Ovary (tissue), 9 donors: ENCODE results near the gene COL13A1. TPM values are rescaled to one million over a fixed set of nuclear protein-coding genes. Genes with fewer than 3 reads are reported as not detected.

Experiments
- DNase-seq, 5 donors: peaks; one replicate each; pipeline ENCODE4 v3.0.0-alpha.2; 2019 to 2020
- H3K27ac ChIP-seq, 2 donors: fragments of 200-600 bp; one replicate each; pipeline versions ENCODE4 v1.5.1 to v1.8.0; 2019 to 2022
- H3K27me3 ChIP-seq: fragments of 200-600 bp; one replicate; pipeline ENCODE4 v1.8.0; 2022
- H3K36me3 ChIP-seq: fragments of 200-600 bp; sonication (generic); one replicate; pipeline ENCODE4 v1.5.1; 2019
- H3K4me1 ChIP-seq: one replicate; pipeline ENCODE4 v1.8.1; 2013; ENCODE audit warnings: mild to moderate bottlenecking, moderate library complexity; ENCODE audit not compliant: insufficient read depth
- H3K4me3 ChIP-seq: fragments of 200-600 bp; sonication (generic); one replicate; pipeline ENCODE4 v1.5.1; 2017
- H3K9me3 ChIP-seq, 2 donors: fragments of 200-600 bp in 1 of 2; sonication (generic) in 1 of 2; one replicate each; pipeline versions ENCODE4 v1.5.1 to v1.8.1; 2013 to 2019; ENCODE audit warnings: mild to moderate bottlenecking in 1 of 2, moderate library complexity in 1 of 2
- CTCF ChIP-seq, 3 donors: fragments of 450-650 bp in 2 of 3; fragments of 200-600 bp in 1 of 3; IDR thresholded peaks; one replicate each; pipeline versions ENCODE4 v1.5.1 to v1.8.0; 2016 to 2022; ENCODE audit warnings: antibody characterized with exemption in 3 of 3, mild to moderate bottlenecking in 1 of 3
- EP300 ChIP-seq: sonication (generic); formaldehyde crosslinking; IDR thresholded peaks from one replicate; pipeline ENCODE4 v1.6.1; 2017; ENCODE audit warnings: antibody characterized with exemption
- POLR2A ChIP-seq: fragments of 450-650 bp; IDR thresholded peaks from one replicate; pipeline ENCODE4 v1.6.1; 2017; ENCODE audit warnings: antibody characterized with exemption, mild to moderate bottlenecking, moderate library complexity
- WGBS, 3 donors: extraction: QIAGEN DNeasy Blood & Tissue Kit in 1 of 3; methylation state at CpG; one replicate each; pipeline versions ENCODE4 v1.1.5 to v1.1.7; 2013 to 2017; 5-methylcytosine and 5-hydroxymethylcytosine counted together
- intact Hi-C, 4 donors: fragments of 100-400 bp; cut with DNase I; formaldehyde crosslinking; loops; one replicate each; pipeline versions ENCODE4 v1.11.0 to v1.15.1; 2022 to 2023
- polyA plus RNA-seq, 2 donors: library from polyadenylated mRNA; stranded (reverse); fragments of 200-250 nt in 1 of 2; fragments of 350-450 nt in 1 of 2; fragmentation: Illumina TruSeq in 1 of 2; extraction: RNeasy Lipid Tissue Mini Kit (QIAGEN cat#74804) in 1 of 2; gene quantifications; one replicate each; pipeline ENCODE4 v1.2.3, GENCODE V29; 2013 to 2014
- total RNA-seq, 7 donors: library from RNA; depleted of rRNA in 2 of 7; stranded (reverse); fragments of >200 nt in 2 of 7; fragmentation: NEBNext Ultra II Directional in 3 of 7; extraction: Animal tissue kit (Norgen Biotek cat#: 25700) in 3 of 7; gene quantifications; one replicate each; pipeline versions ENCODE4 v1.1.0 to v1.2.4, GENCODE V29; 2016 to 2023
- donor health status: DM: no; HTN: no; CAD: no; lungs with moderate emphysema.
- donor health status: DM: no; HTN: no; CAD: no.
- donor health status: Bipolar disorder and iron deficiency.
- donor health status: DM: yes; HTN: yes; CAD: no.
- donor health status: DM: no; HTN: no; CAD: no.
- donor health status: DM: yes; HTN: yes; CAD: no.

COL13A1 gene
- total and polyA plus RNA-seq, 9 donors = 0.48 to 3.1 (median 1.1) TPM

GRCh38 chr10:69810675-69811397 lies 9.1 kb downstream of the COL13A1 start:
- Histone ChIP-seq H3K27me3 (no peaks in the 10 kb centered on the region), H3K36me3 (no peaks in the 10 kb centered on the region), H3K4me3 (no peak overlapping the region), H3K4me1 (no peaks in the 10 kb centered on the region), H3K27ac (no peak overlapping the region), H3K9me3 (no peaks in the 10 kb centered on the region)
- DNase-seq = no peak
- 87 to 91% (median 89%) methylated on average over 11 to 12 of the region's 12 CpGs for WGBS, 3 donors
- intact Hi-C loops = no loop called here
- TF ChIP-seq EP300 = no peak
- TF ChIP-seq POLR2A = no peak
- no peak for TF ChIP-seq CTCF (IDR thresholded peaks at IDR 0.05)

- intact Hi-C loops = no loop called here
- DNase-seq = no peak
- TF ChIP-seq CTCF (IDR thresholded peaks at IDR 0.05) = no peak
- no peak for TF ChIP-seq POLR2A
- TF ChIP-seq EP300 = no peak
- 75 to 86% (median 78%) methylated on average over 4 of the region's 4 CpGs for WGBS, 3 donors
- no peaks in the 10 kb centered on the region for H3K36me3 ChIP-seq
- H3K27me3 ChIP-seq = no peaks in the 10 kb centered on the region
- H3K9me3 ChIP-seq = no peaks in the 10 kb centered on the region
- no peak overlapping the region for H3K27ac ChIP-seq
- no peak overlapping the region for H3K4me3 ChIP-seq
- no peaks in the 10 kb centered on the region for H3K4me1 ChIP-seq
Observed at GRCh38 chr10:69813632-69814031, 11.9 kb downstream of the COL13A1 start.

DNA sequence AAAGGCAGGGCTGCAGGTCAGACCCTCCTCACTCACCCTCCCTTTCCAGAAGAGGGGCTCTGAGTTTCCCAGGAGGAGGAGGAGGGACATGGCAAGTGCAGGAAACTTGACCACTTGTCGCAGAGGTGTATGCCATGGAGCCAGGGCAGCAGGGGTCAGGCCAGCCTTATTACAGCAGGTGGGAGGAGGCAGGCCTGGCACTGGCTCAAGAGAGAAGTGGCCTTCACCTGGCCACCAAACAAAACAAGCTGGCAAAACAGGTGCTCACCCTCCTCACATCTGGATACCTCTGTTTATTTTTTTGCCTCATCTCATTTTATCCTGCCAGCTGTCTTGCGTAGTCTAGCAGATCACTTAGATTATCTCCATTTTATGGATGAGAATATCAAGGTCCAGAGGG lies 12.5 kb downstream of the COL13A1 start:
- no peak for TF ChIP-seq EP300
- no peak for TF ChIP-seq CTCF (IDR thresholded peaks at IDR 0.05)
- TF ChIP-seq POLR2A = no peak
- Histone ChIP-seq H3K27ac (no peak overlapping the region), H3K9me3 (no peaks in the 10 kb centered on the region), H3K4me1 (no peaks in the 10 kb centered on the region), H3K4me3 (no peak overlapping the region), H3K27me3 (no peaks in the 10 kb centered on the region), H3K36me3 (no peaks in the 10 kb centered on the region)
- 93 to 100% (median 94%) methylated on average over 2 of the region's 2 CpGs for WGBS, 3 donors
- intact Hi-C loops = no loop called here
- no peak for DNase-seq

- no peaks in the 10 kb centered on the region for H3K9me3 ChIP-seq
- H3K36me3 ChIP-seq = no peaks in the 10 kb centered on the region
- H3K27me3 ChIP-seq = no peaks in the 10 kb centered on the region
- no peak for TF ChIP-seq POLR2A
- no peak for TF ChIP-seq EP300
- TF ChIP-seq CTCF (IDR thresholded peaks at IDR 0.05) = no peak
- H3K27ac ChIP-seq = no peak overlapping the region
- intact Hi-C loops = no loop called here
- WGBS, 3 donors = 79 to 85% (median 83%) methylated on average over 6 of the region's 6 CpGs
- H3K4me3 ChIP-seq = no peak overlapping the region
- H3K4me1 ChIP-seq = no peaks in the 10 kb centered on the region
- DNase-seq = no peak
Observed at GRCh38 chr10:69815104-69815503, 13.4 kb downstream of the COL13A1 start.
